ENCODE data around the gene IKBKG.

DNA sequence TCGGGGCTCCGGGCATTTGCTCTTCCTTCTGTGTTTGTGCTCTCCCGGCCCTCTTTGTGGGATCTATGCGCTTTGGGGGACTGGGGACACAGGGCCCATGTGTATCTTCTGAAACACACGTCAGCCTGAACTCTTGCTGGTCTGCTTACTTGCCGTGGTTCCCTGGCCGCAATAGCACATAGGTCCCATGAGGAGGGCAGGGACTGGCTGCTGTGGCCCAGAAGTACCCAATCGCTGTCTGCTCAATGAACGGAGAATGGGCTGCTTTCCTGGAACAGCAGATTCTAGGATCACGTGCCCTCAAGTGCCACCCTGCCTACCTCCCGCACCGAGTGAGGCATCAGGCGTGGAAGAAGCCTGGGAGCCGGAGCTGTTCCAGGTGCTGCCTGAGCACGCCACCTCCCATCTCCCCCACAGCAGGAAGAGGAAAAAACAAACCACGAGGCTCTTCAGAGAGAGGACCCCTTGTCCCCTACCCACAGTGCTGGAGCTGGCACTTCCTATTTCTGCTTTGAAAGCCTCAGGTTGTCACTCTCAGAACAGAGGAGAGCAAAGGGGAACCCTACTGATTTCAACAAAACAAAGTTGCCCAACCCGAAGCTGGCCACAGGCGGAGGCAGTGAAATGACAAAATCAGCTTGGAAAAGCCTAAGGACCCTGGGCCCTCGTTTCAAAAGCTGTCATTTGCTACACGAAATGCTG lies 4.5 kb upstream of the IKBKG start:
- no peak for TF ChIP-seq POLR2A (IDR thresholded peaks at IDR 0.05)
- TF ChIP-seq, protein P1, sequence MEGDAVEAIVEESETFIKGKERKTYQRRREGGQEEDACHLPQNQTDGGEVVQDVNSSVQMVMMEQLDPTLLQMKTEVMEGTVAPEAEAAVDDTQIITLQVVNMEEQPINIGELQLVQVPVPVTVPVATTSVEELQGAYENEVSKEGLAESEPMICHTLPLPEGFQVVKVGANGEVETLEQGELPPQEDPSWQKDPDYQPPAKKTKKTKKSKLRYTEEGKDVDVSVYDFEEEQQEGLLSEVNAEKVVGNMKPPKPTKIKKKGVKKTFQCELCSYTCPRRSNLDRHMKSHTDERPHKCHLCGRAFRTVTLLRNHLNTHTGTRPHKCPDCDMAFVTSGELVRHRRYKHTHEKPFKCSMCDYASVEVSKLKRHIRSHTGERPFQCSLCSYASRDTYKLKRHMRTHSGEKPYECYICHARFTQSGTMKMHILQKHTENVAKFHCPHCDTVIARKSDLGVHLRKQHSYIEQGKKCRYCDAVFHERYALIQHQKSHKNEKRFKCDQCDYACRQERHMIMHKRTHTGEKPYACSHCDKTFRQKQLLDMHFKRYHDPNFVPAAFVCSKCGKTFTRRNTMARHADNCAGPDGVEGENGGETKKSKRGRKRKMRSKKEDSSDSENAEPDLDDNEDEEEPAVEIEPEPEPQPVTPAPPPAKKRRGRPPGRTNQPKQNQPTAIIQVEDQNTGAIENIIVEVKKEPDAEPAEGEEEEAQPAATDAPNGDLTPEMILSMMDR (IDR thresholded peaks at IDR 0.05): no peak

All from ovary (tissue), 3 donors.